GM10266 (cell line): ENCODE data around the gene TRAM2.

ENCODE experiments used
- DNase-seq: peaks from one replicate; pipeline ENCODE4 v3.0.0; 2012; ENCODE audit errors: extremely low spot score
- CTCF ChIP-seq: IDR thresholded peaks from 2 replicates; pipeline ENCODE4 v1.5.1; 2012; ENCODE audit warnings: mild to moderate bottlenecking, low read depth; ENCODE audit not compliant: control insufficient read depth, insufficient read depth; ENCODE audit errors: missing control alignments

The TRAM2 gene

GRCh38 chr6:52513896-52514295 is 63.0 kb downstream of the TRAM2 start:
- no peak for TF ChIP-seq CTCF
- DNase-seq, result no peak

GRCh38 chr6:52513464-52513863 is 63.4 kb downstream of the TRAM2 start:
- DNase-seq, result no peak
- TF ChIP-seq CTCF, result no peak

- no peak for DNase-seq
These were observed 64.7 kb downstream of the TRAM2 start for GRCh38 chr6:52512199-52512598.

GRCh38 chr6:52511572-52512151 is 65.2 kb downstream of the TRAM2 start:
- no peak for TF ChIP-seq CTCF
- no peak for DNase-seq

More at GRCh38 chr6:52512199-52512598, 64.7 kb downstream of the TRAM2 start:
- no peak for TF ChIP-seq CTCF

- TF ChIP-seq CTCF, result no peak
These were observed 65.7 kb downstream of the TRAM2 start for GRCh38 chr6:52511163-52511562.

GRCh38 chr6:52510213-52510562 is 66.7 kb downstream of the TRAM2 start:
- TF ChIP-seq CTCF, result no peak
- DNase-seq, result no peak

More at GRCh38 chr6:52511163-52511562, 65.7 kb downstream of the TRAM2 start:
- DNase-seq, result no peak

- DNase-seq, result peak; percentile 36
- TF ChIP-seq CTCF, result no peak
These were observed 67.3 kb downstream of the TRAM2 start for GRCh38 chr6:52509281-52510212.
